ENCODE data around the gene CPNE1.

Gene CPNE1

GRCh38 chr20:35627121-35627520, 37.6 kb downstream of the CPNE1 start:
- no peak for DNase-seq (ENCODE audit: low read depth)
- no peak overlapping the region for H3K4me3 ChIP-seq (ENCODE audit: low read depth, low read length)
- no peak for TF ChIP-seq CTCF (IDR thresholded peaks at IDR 0.05; ENCODE audit: low read depth, low read length, missing control alignments)

DNA sequence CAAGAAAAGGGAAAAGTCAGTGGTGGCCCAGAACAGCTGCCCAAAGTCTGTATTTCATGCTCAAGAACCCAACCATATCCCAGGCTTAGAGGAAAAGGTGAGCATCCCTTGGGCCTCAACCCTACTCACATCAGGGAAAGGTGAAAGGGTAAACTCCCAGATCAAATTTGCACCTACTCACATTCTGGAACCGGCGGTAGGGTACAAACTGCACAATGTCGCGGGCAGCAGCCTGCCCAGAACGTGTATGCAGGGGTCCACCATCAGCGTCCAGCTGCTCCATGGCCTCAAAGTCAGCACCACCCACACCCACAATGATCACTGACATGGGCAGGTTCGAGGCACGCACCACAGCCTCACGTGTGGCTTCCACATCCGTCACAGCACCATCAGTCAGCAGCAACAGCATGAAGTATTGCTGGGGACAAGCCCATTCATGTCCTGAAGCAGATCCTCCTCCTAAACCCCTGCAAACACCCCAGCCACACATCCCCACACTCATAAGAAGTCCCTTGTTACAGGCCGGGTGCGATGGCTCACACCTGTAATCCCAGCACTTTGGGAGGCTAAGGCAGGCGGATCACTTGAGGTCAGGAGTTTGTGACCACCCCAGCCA, 38.2 kb downstream of the CPNE1 start:
- no peak for DNase-seq (ENCODE audit: low read depth)
- no peak for TF ChIP-seq CTCF (IDR thresholded peaks at IDR 0.05; ENCODE audit: low read depth, low read length, missing control alignments)
- no peak overlapping the region for H3K4me3 ChIP-seq (ENCODE audit: low read depth, low read length)

GRCh38 chr20:35625584-35626385, 38.9 kb downstream of the CPNE1 start:
- no peak for TF ChIP-seq CTCF (IDR thresholded peaks at IDR 0.05; ENCODE audit: low read depth, low read length, missing control alignments)
- no peak overlapping the region for H3K4me3 ChIP-seq (ENCODE audit: low read depth, low read length)
- DNase-seq (ENCODE audit: low read depth) = no peak

DNA sequence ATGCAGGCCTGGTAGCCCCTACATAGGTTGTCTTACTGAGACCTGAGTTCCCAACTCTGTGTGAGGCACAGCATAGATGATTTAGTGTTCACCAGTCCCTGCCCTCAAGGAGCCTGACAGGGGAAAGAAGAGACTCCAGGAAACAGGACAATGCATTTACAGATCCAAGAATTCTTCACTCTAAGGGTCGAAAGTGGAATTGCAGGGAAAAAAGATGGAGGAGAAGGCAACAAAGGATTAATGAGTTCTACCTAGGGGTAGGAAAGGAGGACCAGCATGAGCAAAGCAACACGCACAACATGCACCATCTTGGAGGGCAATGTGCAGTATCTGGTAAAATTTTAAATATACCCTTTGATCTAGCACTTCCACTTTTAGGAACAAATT, 43.1 kb downstream of the CPNE1 start:
- TF ChIP-seq CTCF (IDR thresholded peaks at IDR 0.05; ENCODE audit: low read depth, low read length, missing control alignments) = no peak
- H3K4me3 ChIP-seq (ENCODE audit: low read depth, low read length) = no peak overlapping the region
- DNase-seq (ENCODE audit: low read depth) = no peak

- no peak overlapping the region for H3K4me3 ChIP-seq (ENCODE audit: low read depth, low read length)
- no peak for DNase-seq (ENCODE audit: low read depth)
Observed at GRCh38 chr20:35620818-35621559, 43.7 kb downstream of the CPNE1 start.

More at GRCh38 chr20:35620818-35621559, 43.7 kb downstream of the CPNE1 start:
- TF ChIP-seq CTCF (IDR thresholded peaks at IDR 0.05; ENCODE audit: low read depth, low read length, missing control alignments) = no peak
